Measurements from ENCODE around the gene HID1.

DNA sequence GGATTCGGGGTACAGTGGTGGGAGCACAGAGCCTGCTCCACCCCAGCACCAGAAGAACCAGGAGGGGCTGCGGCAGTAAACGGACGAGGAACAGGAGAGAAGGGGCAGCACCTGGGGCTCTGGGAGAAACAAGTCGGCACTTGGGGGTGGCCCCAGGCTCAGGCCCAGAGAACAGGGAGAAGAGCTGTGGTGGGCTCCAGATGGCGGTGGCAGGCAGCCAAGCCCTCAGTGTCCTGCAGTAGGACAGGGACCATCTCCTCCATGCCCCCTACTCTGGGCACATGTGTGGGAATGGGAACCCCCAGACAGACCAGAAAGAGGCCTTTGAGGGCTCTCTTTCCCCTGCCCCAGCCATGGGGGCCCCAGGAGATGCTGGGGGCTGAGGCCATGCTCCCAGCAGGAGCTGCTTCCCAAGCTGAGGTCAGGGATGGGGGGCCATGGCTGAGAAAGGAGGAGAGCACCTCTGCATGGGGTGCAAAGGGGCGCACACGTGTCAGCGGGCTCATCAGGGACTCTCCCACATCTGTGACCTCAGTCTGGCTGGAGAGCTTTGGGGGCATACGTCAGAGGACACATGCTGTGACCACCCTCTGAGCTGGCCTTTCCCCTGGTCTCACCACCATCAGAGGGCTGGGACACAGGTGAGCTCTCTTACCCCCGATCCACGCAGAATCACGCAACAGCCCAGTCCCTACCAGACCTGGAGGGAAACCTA, 56.3 kb downstream of the HID1 start:
- TF ChIP-seq MAX (IDR thresholded peaks at IDR 0.05; ENCODE audit: low read depth, low read length): no peak
- no peak for TF ChIP-seq CTCF (IDR thresholded peaks at IDR 0.05; ENCODE audit: low read depth, low read length)
- no peak for TF ChIP-seq POLR2A (IDR thresholded peaks at IDR 0.05; ENCODE audit: extremely low read depth, insufficient read length)
- TF ChIP-seq MYC (IDR thresholded peaks at IDR 0.05; ENCODE audit: low read depth, low read length): no peak
